Mucosa of gallbladder (tissue), 1 donor: ENCODE measurements around the gene CALD1. TPM values are rescaled to one million over a fixed set of nuclear protein-coding genes. Genes with fewer than 3 reads are reported as not detected.

Experiments
- DNase-seq: peaks from one replicate; pipeline ENCODE4 v3.0.0-alpha.2; 2020; ENCODE audit warnings: low spot score
- total RNA-seq: library from RNA; stranded (reverse); gene quantifications from one replicate; pipeline ENCODE4 v1.2.1, GENCODE V29; 2021
- donor health status: DM: no; HTN: no; CAD: no.

CALD1 gene
- total RNA-seq, 1 donor from 2014 or later = 601 TPM

- DNase-seq = no peak
Observed at GRCh38 chr7:134761266-134761665, 18.2 kb upstream of the CALD1 start.

GRCh38 chr7:134763960-134764359, 15.5 kb upstream of the CALD1 start:
- no peak for DNase-seq

DNA sequence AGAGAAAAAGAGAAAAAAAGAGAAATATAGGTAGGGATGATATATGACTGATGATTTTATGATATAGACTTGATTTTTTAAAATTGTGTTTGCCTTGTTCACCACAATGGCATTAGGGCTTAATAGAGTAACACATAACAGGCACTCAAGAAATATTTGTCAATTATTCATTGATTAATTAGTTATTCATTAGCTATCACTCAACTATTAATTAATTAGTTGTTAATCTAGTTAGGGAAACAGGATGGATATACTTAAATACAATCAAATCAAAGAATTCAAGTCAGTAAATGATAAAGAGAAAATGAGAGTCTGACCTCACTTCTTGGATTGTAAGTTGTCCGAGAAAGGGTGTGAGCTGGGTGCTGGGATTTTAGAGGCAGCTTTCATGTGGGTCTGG, 15.1 kb upstream of the CALD1 start:
- no peak for DNase-seq

- DNase-seq = no peak
Observed at GRCh38 chr7:134766779-134767519, 12.5 kb upstream of the CALD1 start.

GRCh38 chr7:134767520-134768168, 11.8 kb upstream of the CALD1 start:
- DNase-seq = no peak

GRCh38 chr7:134768243-134768642, 11.2 kb upstream of the CALD1 start:
- no peak for DNase-seq

DNA sequence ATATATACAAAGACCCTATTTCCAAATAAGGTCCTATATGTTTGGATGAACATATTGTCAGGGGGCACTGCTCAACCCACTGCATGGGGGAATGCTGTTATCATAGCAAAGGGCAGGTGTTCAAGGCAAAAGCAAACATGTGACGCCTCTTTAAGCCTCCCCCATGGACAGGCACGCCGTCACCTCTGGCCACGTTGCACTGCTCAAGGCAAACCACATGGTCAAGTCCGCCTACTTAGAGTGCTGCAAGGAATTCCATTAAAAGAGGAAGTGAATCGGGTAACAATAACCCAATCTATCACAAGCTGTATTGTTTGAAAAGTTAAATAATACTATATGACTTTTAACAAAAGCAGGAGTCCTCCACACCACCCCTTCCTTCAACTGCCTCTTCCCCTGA, 8.8 kb upstream of the CALD1 start:
- no peak for DNase-seq

GRCh38 chr7:134771111-134771510, 8.3 kb upstream of the CALD1 start:
- no peak for DNase-seq

GRCh38 chr7:134771889-134772288, 7.5 kb upstream of the CALD1 start:
- DNase-seq = no peak

DNA sequence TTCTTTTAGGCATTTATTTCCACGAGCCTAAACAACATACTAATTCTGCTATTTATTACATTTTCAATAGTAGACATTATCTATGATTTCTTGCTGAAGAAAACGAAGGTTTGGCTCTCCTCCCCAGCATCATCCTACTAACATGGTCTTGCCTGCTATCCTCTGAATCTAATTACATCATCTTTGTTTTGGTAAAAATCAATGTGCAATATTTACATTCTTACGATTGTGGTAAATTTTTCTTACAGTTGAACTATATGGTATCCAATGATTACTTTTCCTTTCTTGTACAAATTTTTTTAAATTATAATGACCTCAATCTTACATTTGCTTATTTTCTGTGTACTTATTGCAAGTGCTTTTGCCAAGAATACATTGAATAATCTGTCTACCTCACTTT, 7.0 kb upstream of the CALD1 start:
- no peak for DNase-seq

DNA sequence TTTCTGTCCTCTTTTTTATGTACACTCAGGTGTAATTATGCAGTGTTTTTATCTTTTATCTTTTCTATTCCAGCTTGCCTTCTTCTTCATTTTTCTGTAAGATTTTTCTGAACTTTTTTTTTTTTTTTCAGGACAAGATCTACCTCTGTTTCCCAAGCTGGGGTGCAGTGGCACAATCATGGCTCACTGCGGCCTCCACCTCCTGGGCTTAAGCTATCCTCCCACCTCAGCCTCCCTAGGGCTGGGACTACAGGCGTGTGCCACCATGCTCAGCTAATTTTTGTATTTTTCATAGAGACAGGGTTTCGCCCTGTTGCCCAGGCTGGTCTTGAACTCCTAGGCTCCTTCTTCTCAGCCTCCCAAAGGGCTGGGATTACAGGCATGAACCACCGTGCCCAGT, 6.3 kb upstream of the CALD1 start:
- no peak for DNase-seq

DNA sequence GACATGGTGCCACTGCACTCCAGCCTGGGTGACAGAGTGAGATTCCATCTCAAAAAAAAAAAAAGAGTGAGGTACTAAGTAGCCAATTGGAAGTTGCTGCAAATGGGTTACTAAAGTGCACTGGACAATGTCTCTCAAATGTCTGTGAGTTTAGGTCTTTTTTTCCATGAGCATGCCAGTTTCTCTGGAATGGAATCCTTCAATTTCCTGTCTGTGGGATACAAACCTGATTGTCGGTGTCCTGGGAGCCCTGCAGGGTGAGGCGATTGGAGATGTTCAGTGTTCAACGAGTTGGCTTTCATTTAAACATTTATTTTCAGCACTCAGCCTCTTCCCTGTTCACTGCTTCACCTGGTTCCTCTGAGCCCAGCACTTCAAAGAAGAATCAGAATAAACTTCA, 5.3 kb upstream of the CALD1 start:
- no peak for DNase-seq

GRCh38 chr7:134777470-134777869, 2.0 kb upstream of the CALD1 start:
- no peak for DNase-seq

DNA sequence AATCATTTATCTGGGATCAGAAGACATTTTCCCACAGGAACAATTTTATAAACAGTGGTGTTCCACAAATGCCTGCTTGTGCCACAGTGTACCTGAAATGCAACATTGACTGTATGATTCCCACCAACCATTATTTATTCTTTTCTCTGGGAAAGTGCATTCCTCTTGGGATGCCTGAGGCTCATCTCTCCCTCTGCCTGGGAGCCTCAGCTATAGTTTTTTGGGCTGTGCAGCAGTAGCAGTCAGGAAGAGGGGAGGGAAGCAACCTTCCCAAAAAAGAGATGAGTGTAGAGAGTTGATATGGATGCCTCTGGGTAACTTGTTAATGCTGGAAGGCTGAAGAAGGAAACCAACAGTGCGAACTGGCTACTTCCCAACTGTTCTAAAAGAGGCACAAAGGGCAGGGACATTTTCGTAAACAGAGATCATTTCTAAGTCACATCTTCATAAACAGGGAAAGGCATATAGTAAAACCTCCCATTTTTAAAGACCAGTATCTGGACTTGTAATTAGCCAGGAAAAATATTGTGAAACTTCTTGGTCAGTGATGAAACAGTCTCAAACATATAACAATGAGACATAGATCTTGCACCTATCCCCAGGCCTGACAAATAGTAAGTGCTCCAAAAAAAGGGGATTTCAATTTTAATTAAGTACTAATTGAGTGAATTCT, 1.4 kb upstream of the CALD1 start:
- no peak for DNase-seq

GRCh38 chr7:134779741-134780065, 269 bp downstream of the CALD1 start:
- no peak for DNase-seq

GRCh38 chr7:134780166-134780828, 863 bp downstream of the CALD1 start:
- DNase-seq = no peak

GRCh38 chr7:134781171-134781570, 1.7 kb downstream of the CALD1 start:
- no peak for DNase-seq

DNA sequence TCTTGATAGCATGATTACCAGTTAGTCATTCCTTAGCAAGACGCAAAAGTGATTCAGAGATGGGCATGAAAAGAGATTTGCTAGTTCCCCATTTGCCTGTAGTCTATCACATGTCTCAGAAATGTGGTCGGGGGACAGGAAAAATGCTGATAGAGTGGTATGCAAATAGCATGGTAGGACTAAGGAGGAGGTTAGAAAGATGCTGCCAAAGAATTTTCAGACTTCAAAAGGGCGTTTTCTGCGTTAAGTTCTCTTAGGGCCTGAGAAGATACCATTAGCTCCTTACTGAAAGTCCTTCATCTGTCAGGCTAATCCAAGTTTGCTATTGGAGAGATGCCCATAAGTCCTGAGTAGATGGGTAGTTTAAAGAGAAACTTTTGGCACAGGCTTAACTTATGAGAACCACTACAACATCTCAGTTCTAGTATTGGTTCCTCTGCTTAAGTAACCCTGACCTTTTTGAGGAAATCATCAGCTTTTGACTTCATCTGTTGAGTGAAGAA, 2.7 kb downstream of the CALD1 start:
- no peak for DNase-seq

DNA sequence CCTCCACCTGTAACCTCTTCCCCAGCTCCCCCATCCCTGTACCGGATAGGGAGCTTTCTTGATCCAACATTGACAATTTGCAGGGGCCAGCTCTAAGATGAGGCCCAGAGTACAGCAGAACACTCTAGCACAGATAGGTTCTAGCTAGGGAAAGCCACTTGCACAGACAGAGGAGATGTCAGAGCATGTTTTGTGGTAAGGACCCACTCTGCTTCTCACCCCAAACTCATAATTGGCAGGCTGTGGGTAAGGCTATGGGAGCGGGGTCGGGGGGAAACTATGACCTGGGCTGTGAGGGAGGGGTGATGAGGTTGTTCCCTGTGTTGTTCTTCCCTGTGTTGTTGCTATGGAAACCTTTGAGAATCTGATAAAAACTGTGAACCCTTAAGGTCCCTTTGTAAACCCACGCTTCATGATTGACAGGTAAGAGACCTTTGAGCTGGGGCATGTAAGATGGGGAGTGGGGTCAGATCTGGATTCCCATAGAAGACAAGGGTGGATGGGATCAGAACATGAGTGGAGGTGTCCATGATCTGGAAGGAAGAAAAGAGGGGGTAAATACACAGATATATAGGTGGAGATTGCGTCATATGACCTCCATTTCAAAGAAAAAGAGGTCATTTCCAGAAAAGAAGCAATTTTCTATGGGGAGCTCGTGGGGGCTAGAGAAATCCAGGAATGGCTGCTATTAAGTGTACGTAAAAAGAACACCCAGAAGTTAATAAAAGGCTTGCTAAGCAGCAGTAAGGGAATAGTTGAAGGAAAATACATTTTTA, 4.0 kb downstream of the CALD1 start:
- DNase-seq = no peak

- no peak for DNase-seq
Observed at GRCh38 chr7:134784251-134785049, 5.0 kb downstream of the CALD1 start.

DNA sequence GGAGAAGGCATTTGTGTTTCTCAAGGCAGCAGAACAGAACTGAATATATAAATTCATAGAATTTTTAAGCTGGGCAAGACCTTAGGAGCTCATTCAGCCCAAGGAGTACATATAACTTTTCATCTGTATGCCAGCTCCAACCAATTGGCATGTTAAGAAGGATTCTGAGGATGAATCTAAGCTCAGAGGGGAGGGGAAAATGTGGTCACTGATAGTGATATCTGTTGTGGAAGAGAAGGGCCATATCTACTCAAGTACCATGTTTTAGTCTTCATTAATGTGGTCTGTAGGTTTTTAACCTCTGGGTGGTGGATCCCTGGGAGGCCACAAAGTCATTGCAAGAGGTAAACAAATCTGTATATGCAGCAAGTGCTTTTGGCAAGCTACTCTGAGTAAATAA, 6.4 kb downstream of the CALD1 start:
- no peak for DNase-seq
